Stomach smooth muscle (tissue), 2 donors: ENCODE results near the gene FNDC8.
"Not testable (repeated sequence)": the region's sequence is repeated elsewhere in the genome, so short reads cannot be mapped to it uniquely, and the experiment has no call there.

Source experiments
- H3K27ac ChIP-seq: one replicate; pipeline ENCODE4 v1.7.0; 2013; ENCODE audit warnings: mild to moderate bottlenecking, low read length, inconsistent platforms
- H3K27me3 ChIP-seq, 2 donors: one replicate each; pipeline ENCODE4 v1.7.0; 2013; ENCODE audit warnings: low read length in 2 of 2; ENCODE audit not compliant: insufficient read depth in 2 of 2, control insufficient read depth in 1 of 2
- H3K36me3 ChIP-seq, 2 donors: one replicate each; pipeline ENCODE4 v1.7.0; 2013; ENCODE audit warnings: low read length in 2 of 2; ENCODE audit not compliant: control insufficient read depth in 2 of 2, insufficient read depth in 2 of 2
- H3K4me1 ChIP-seq: one replicate; pipeline ENCODE4 v1.7.0; 2013; ENCODE audit warnings: low read length; ENCODE audit not compliant: control insufficient read depth, insufficient read depth
- H3K4me3 ChIP-seq, 2 donors: one replicate each; pipeline ENCODE4 v1.7.0; 2013; ENCODE audit warnings: low read length in 2 of 2
- H3K9ac ChIP-seq, 2 donors: one replicate each; pipeline ENCODE4 v1.7.0; 2013; ENCODE audit warnings: low read length in 2 of 2, mild to moderate bottlenecking in 1 of 2
- H3K9me3 ChIP-seq, 2 donors: one replicate each; pipeline ENCODE4 v1.7.0; 2013; ENCODE audit warnings: low read length in 2 of 2; ENCODE audit not compliant: control insufficient read depth in 2 of 2
- donor health status: healthy.
- donor health status: Pancreatic carcinoma.

The FNDC8 gene

GRCh38 chr17:35084987-35085386, 36.4 kb upstream of the FNDC8 start:
- H3K27ac ChIP-seq: no peak overlapping the region
- H3K9me3 ChIP-seq: no peaks in the 10 kb centered on the region
- H3K9ac ChIP-seq: no peak overlapping the region
- H3K36me3 ChIP-seq: no peaks in the 10 kb centered on the region
- no peaks in the 10 kb centered on the region for H3K27me3 ChIP-seq
- peaks cover 23% of the 10 kb centered on the region for H3K4me1 ChIP-seq
- H3K4me3 ChIP-seq: no peak overlapping the region

DNA sequence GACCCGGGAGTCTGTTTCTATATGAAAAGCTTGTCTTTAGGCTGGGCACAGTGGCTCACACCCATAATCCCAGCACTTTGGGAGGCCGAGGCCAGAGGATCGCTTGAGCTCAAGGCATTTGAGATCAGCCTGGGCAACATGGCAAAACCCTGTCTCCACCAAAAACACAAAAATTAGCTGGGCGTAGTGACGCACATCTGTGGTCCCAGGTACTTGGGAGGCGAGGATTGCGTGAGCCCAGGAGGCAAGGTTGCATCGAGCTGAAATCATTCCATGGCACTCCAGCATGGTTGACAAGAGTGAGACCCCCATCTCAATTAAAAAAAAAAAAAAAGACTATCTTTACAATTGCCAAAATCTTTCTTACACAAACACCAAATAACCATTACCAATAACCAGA, 35.3 kb upstream of the FNDC8 start:
- Histone ChIP-seq H3K27ac (no peak overlapping the region), H3K4me3 (no peak overlapping the region), H3K36me3 (no peaks in the 10 kb centered on the region), H3K4me1 (peaks cover 23% of the 10 kb centered on the region), H3K9me3 (no peaks in the 10 kb centered on the region), H3K27me3 (no peaks in the 10 kb centered on the region), H3K9ac (no peak overlapping the region)

DNA sequence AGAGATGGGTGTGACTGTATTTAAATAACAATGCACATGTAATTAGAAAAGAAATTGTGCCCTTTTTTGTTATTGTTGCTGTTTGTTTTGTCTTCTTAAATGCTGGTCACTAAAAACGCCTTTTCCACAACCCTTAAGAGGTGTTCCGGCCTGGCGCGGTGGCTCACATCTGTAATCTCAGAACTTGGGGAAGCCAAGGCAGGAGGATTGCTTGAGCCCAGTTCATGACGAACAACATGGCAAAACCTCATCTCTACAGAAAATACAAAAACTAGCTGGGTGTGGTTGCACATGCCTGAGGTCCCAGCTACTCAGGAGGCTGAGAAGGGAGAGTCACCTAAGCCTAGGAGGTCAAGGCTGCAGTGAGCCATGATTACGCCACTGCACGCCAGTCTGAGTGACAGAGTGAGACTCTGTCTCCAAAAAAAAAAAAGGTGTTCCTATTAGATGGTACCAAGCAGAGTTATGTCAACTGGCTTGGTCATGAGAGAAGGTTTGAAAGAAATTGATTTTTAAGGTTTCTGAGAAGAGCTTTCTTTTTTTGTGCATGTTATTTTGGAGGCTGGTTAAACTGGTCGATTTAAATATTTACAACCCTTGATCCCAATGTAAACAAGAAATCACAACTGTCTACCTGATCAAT, 34.4 kb upstream of the FNDC8 start:
- H3K27me3 ChIP-seq: no peaks in the 10 kb centered on the region
- H3K4me1 ChIP-seq: peaks cover 23% of the 10 kb centered on the region
- H3K9me3 ChIP-seq: no peaks in the 10 kb centered on the region
- H3K4me3 ChIP-seq: no peak overlapping the region
- H3K9ac ChIP-seq: no peak overlapping the region
- no peak overlapping the region for H3K27ac ChIP-seq
- H3K36me3 ChIP-seq: no peaks in the 10 kb centered on the region

- Histone ChIP-seq H3K4me1 (peaks cover 23% of the 10 kb centered on the region), H3K27ac (peak overlapping the region; percentile 76), H3K27me3 (no peaks in the 10 kb centered on the region), H3K4me3 (peak overlapping the region; percentile 91 to 93), H3K9me3 (no peaks in the 10 kb centered on the region), H3K36me3 (no peaks in the 10 kb centered on the region), H3K9ac (peak overlapping the region; percentile 95 to 97)
Observed at GRCh38 chr17:35087731-35088355, 33.6 kb upstream of the FNDC8 start.

GRCh38 chr17:35088356-35088880, 33.0 kb upstream of the FNDC8 start:
- H3K9ac ChIP-seq: peak overlapping the region; percentile 95 to 97
- no peaks in the 10 kb centered on the region for H3K27me3 ChIP-seq
- H3K9me3 ChIP-seq: no peaks in the 10 kb centered on the region
- no peaks in the 10 kb centered on the region for H3K36me3 ChIP-seq
- H3K4me1 ChIP-seq: peaks cover 23% of the 10 kb centered on the region
- H3K27ac ChIP-seq: peak overlapping the region; percentile 76
- peak overlapping the region; percentile 91 to 93 for H3K4me3 ChIP-seq

DNA sequence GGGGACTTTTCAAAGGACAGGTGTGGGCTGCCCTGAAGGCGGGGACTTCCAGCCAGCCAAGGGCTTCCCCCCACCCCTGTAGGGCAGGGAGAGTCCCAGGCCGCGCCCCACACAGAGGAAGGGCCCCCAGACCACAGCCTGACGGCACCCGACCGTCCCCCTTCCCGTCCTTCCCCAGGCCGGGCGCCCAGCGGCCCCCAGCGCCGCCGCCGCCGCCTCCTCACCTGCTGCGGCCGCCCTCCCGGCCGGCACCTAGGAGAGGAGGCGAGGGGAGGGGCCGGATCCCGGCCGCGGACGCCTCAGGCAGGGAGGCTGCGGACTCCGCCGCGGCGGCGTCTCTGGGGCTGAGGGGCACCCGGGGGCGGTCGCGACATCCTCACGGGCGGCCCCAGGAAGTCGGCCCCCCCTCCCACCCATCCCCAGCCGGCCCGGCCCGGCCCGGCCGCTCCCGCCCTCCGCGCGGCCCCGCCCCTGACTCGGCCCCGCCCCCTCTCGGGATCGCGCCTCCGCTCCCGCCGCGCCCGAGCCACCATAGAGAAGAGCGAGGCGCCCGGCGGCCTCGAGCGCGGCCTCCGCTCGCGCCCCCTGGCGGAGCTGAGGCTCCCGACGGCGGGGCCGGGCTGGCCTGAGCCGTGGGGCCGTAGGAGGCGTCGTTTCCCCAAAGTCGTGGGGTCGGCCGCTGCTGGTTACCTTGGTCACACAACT, 32.4 kb upstream of the FNDC8 start:
- H3K4me1 ChIP-seq: peaks cover 23% of the 10 kb centered on the region

GRCh38 chr17:35089586-35090296, 31.7 kb upstream of the FNDC8 start:
- peaks cover 23% of the 10 kb centered on the region for H3K4me1 ChIP-seq
- peak overlapping the region; percentile 24 to 74 for H3K4me3 ChIP-seq
- H3K27ac ChIP-seq: peak overlapping the region; percentile 41
- peak overlapping the region; percentile 30 to 79 for H3K9ac ChIP-seq
- no peaks in the 10 kb centered on the region for H3K27me3 ChIP-seq
- H3K36me3 ChIP-seq: no peaks in the 10 kb centered on the region
- no peaks in the 10 kb centered on the region for H3K9me3 ChIP-seq

More for the DNA sequence above, 32.4 kb upstream of the FNDC8 start:
- Histone ChIP-seq H3K27me3 (no peaks in the 10 kb centered on the region), H3K9ac (peak overlapping the region; percentile 95 to 97), H3K9me3 (no peaks in the 10 kb centered on the region), H3K27ac (peak overlapping the region; percentile 76), H3K36me3 (no peaks in the 10 kb centered on the region), H3K4me3 (peak overlapping the region; percentile 91 to 93)

DNA sequence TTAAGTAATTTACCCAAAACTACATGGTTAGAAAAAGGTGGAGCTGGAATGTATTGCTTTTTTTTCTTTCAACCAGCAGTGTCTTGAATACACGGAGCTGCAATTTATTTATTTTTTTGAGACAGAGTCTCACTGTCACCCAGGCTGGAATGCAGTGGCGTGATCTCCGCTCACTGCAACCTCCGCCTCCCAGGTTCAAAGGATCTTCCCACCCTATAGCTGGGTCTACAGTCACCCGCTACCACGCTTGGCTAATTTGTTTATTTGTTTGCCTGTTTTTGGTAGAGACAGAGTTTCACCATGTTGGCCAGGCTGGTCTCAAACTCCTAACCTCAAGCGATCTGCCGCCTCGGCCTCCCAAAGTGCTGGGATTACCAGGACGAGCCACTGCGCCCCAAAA, 30.7 kb upstream of the FNDC8 start:
- not testable (repeated sequence) for H3K9ac ChIP-seq, H3K27me3 ChIP-seq, H3K36me3 ChIP-seq, H3K27ac ChIP-seq, H3K4me3 ChIP-seq, H3K9me3 ChIP-seq
- H3K4me1 ChIP-seq: peaks cover 23% of the 10 kb centered on the region

DNA sequence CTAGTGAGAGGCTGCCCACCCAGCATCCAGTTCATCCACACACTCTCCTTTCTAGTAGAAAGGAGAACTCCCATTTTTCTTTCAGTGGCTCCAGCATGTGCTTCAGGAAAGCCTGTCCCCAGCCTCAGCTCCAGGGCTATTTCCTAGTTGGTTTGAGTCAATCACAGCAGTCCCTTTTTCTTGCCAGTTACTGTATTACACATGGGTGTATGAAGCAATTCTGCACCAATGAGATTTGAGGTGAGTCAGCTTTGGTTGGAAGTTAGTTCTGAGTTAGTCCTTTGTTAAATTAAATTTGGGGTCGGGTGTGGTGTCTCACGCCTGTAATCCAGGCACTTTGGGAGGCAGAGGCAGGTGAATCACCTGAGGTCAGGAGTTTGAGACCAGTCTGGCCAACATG, 26.5 kb upstream of the FNDC8 start:
- Histone ChIP-seq H3K27ac (no peak overlapping the region), H3K4me3 (no peak overlapping the region), H3K9me3 (no peaks in the 10 kb centered on the region), H3K9ac (no peak overlapping the region), H3K4me1 (no peaks in the 10 kb centered on the region), H3K36me3 (peaks cover 0 to 5% of the 10 kb centered on the region in 2 donors), H3K27me3 (no peaks in the 10 kb centered on the region)

GRCh38 chr17:35095741-35096140, 25.7 kb upstream of the FNDC8 start:
- no peak overlapping the region for H3K27ac ChIP-seq
- H3K36me3 ChIP-seq: peaks cover 4 to 10% of the 10 kb centered on the region in 2 donors

More at GRCh38 chr17:35095741-35096140, 25.7 kb upstream of the FNDC8 start:
- H3K4me3 ChIP-seq: no peak overlapping the region
- H3K9ac ChIP-seq: no peak overlapping the region
- H3K27me3 ChIP-seq: no peaks in the 10 kb centered on the region
- H3K9me3 ChIP-seq: no peaks in the 10 kb centered on the region
- no peaks in the 10 kb centered on the region for H3K4me1 ChIP-seq
